Common myeloid progenitor, CD34-positive (primary cell): ENCODE data around the gene DLG3.
A peak's percentile ranks its signal among the peaks of the same experiment; 100 is the strongest.

Experiments used
- CTCF ChIA-PET: fragments of 350-600 bp; sonication (Branson Sonifier 250); formaldehyde crosslinking; loops from one replicate; lab custom pipeline; 2021; ENCODE audit warnings: antibody characterized with exemption; lab: Charles Lee
- POLR2A ChIA-PET: fragments of 350-600 bp; sonication (Branson Sonifier 250); formaldehyde crosslinking; loops from one replicate; lab custom pipeline; 2021; ENCODE audit warnings: antibody characterized with exemption; lab: Charles Lee
- DNase-seq, 3 donors: peaks; one replicate each; pipeline versions ENCODE4 v3.0.0 to v3.0.0-alpha.2; 2013
- H3K27ac ChIP-seq, 2 experiments: 1 replicate in 1 of 2; 2 replicates in 1 of 2; pipeline ENCODE4 v1.7.0; 2013; ENCODE audit warnings: inconsistent platforms in 2 of 2, low read length in 2 of 2, mild to moderate bottlenecking in 2 of 2, low read depth in 1 of 2, moderate library complexity in 1 of 2; ENCODE audit not compliant: severe bottlenecking in 2 of 2, insufficient read depth in 1 of 2, poor library complexity in 1 of 2
- H3K27me3 ChIP-seq, 5 experiments: replicated peaks in 2 of 5; 1 replicate in 3 of 5; 2 replicates in 2 of 5; pipeline versions ENCODE4 v1.6.1 to v1.7.0; 2013; ENCODE audit warnings: low read length in 4 of 5, mild to moderate bottlenecking in 2 of 5, moderate library complexity in 2 of 5, inconsistent platforms in 1 of 5; ENCODE audit not compliant: insufficient read depth in 5 of 5, control insufficient read depth in 4 of 5
- H3K36me3 ChIP-seq, 4 experiments: 1 replicate in 2 of 4; 2 replicates in 2 of 4; pipeline versions ENCODE4 v1.6.1 to v1.7.0; 2013; ENCODE audit warnings: low read length in 3 of 4, control low read depth in 1 of 4, mild to moderate bottlenecking in 1 of 4; ENCODE audit not compliant: control insufficient read depth in 4 of 4, insufficient read depth in 4 of 4
- H3K4me1 ChIP-seq, 4 experiments: 1 replicate in 3 of 4; 2 replicates in 1 of 4; pipeline versions ENCODE4 v1.6.1 to v1.7.1; 2013; ENCODE audit warnings: low read length in 3 of 4, mild to moderate bottlenecking in 3 of 4, control low read depth in 1 of 4, inconsistent platforms in 1 of 4, moderate library complexity in 1 of 4; ENCODE audit not compliant: control insufficient read depth in 4 of 4, insufficient read depth in 4 of 4; ENCODE audit errors: control extremely low read depth in 1 of 4
- H3K4me3 ChIP-seq, 7 experiments: 1 replicate in 4 of 7; 2 replicates in 3 of 7; pipeline versions ENCODE4 v1.5.1 to v1.7.0; 2013; ENCODE audit warnings: mild to moderate bottlenecking in 7 of 7, low read length in 6 of 7, moderate library complexity in 6 of 7, inconsistent platforms in 2 of 7, low read depth in 2 of 7, control low read depth in 1 of 7; ENCODE audit not compliant: insufficient read depth in 4 of 7, control insufficient read depth in 1 of 7; ENCODE audit errors: extremely low read depth in 1 of 7
- H3K9me3 ChIP-seq, 5 experiments: 1 replicate in 4 of 5; 2 replicates in 1 of 5; pipeline versions ENCODE4 v1.6.1 to v1.7.1; 2013; ENCODE audit warnings: low read length in 4 of 5, mild to moderate bottlenecking in 2 of 5, inconsistent platforms in 1 of 5, low read depth in 1 of 5, moderate library complexity in 1 of 5; ENCODE audit not compliant: control insufficient read depth in 4 of 5, insufficient read depth in 2 of 5; ENCODE audit errors: control extremely low read depth in 1 of 5
- WGBS: methylation state at CpG from one replicate; pipeline ENCODE4 v1.1.5; 2013; ENCODE audit not compliant: insufficient coverage; 5-methylcytosine and 5-hydroxymethylcytosine counted together

The DLG3 gene

GRCh38 chrX:70437011-70437410, 7.6 kb upstream of the DLG3 start:
- Histone ChIP-seq H3K27me3 (peaks cover 0 to 18% (median 5%) of the 10 kb centered on the region in 5 experiments), H3K27ac (no peak overlapping the region), H3K36me3 (no peaks in the 10 kb centered on the region), H3K9me3 (no peaks in the 10 kb centered on the region), H3K4me1 (peaks cover 0 to 26% (median 20%) of the 10 kb centered on the region in 4 experiments), H3K4me3 (no peak overlapping the region)
- CTCF ChIA-PET = interaction anchor here (1.5 to 2.1 kb wide), 2 partner anchors 18 to 117 kb away, joined by 3 to 8 read pairs; no protein-coding TSS in a partner anchor
- 57% methylated on average over 1 of the region's 2 CpGs for WGBS
- no peak for DNase-seq
- POLR2A ChIA-PET = no interaction called here

DNA sequence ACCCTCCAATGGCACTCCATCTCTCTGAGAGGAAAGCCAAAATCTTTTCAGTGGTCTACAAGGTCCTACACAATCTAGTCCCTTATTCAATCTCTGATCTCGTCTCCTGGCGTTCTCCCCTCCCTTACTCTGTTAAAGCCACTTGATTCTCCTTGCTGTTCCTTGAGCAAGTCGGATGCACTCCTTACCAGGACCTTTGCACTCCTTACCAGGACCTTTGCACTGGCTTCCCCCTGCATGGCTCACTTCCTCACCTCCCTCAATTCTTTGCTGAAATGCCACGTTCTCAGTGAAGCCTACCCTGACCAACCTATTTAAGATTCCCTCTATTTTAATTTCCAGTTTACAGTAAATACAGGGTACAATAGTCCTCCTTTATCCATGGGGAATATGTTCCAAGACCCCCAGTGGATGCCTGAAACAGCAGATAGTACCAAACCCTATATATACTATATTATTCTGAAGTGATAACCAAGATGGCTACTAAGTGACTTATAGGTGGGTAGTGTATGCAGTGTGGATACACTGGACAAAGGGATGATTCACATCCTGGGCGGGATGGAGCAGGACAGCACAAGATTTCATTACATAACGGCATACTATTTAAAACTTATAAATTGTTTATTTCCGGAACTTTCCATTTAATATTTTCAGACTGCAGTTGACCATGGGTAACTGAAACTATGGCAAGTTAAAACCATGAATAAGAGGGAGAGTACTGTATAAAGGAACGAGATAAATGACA, 6.5 kb upstream of the DLG3 start:
- H3K27ac ChIP-seq = no peak overlapping the region
- H3K36me3 ChIP-seq = no peaks in the 10 kb centered on the region
- no peaks in the 10 kb centered on the region for H3K9me3 ChIP-seq
- ChIA-PET POLR2A (no interaction called here), CTCF (interaction anchor here (1.5 kb wide), 1 partner anchor 116 kb away, joined by 3 read pairs; no protein-coding TSS in a partner anchor)
- no peak for DNase-seq
- peaks cover 0 to 26% (median 20%) of the 10 kb centered on the region in 4 experiments for H3K4me1 ChIP-seq
- H3K27me3 ChIP-seq = peaks cover 1 to 22% (median 5%) of the 10 kb centered on the region in 5 experiments
- 92% methylated on average over 4 of the region's 8 CpGs for WGBS
- no peak overlapping the region for H3K4me3 ChIP-seq

DNA sequence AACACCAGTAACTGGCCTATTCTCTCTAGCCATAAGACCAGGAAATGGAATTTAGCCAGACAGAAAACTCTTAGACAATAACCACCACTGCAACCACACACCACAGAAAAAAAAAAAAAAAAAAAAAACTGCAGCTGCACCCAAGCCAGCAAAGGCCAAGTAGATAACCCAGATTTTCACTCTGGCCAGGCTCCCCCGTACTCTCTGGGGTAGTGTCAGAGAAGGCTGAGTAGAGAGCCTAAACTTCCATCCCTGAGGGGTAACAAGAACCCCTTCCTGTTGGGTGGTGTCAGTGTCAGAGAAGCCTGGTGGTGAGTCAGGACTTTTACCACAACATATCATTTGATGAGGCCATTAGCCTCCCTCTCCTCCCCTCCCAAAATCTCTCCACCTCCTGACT, 5.6 kb upstream of the DLG3 start:
- H3K9me3 ChIP-seq = no peaks in the 10 kb centered on the region
- WGBS = 43% methylated on average over 1 of the region's 1 CpG
- H3K27ac ChIP-seq = no peak overlapping the region
- DNase-seq = peak in 2 of 3 donors; percentile 58 to 65
- CTCF ChIA-PET = no interaction called here
- peaks cover 0 to 25% (median 15%) of the 10 kb centered on the region in 4 experiments for H3K4me1 ChIP-seq
- H3K27me3 ChIP-seq = peaks cover 1 to 30% (median 5%) of the 10 kb centered on the region in 5 experiments
- POLR2A ChIA-PET = no interaction called here
- no peak overlapping the region for H3K4me3 ChIP-seq
- no peaks in the 10 kb centered on the region for H3K36me3 ChIP-seq

GRCh38 chrX:70442224-70442623, 2.4 kb upstream of the DLG3 start:
- WGBS = 78% methylated on average over 6 of the region's 6 CpGs
- CTCF ChIA-PET = interaction anchor here (0.9 to 1.1 kb wide), 3 partner anchors 8 to 111 kb away, joined by 4 to 5 read pairs (median 4); no protein-coding TSS in a partner anchor

GRCh38 chrX:70444946-70445656, 466 bp downstream of the DLG3 start:
- 41% methylated on average over 28 of the region's 61 CpGs for WGBS
- POLR2A ChIA-PET = no interaction called here
- peak overlapping the region in 3 of 7 experiments; percentile 24 to 45 (median 36) for H3K4me3 ChIP-seq

More at GRCh38 chrX:70442224-70442623, 2.4 kb upstream of the DLG3 start:
- POLR2A ChIA-PET = no interaction called here
- H3K4me3 ChIP-seq = no peak overlapping the region
- H3K27me3 ChIP-seq = peaks cover 1 to 53% (median 11%) of the 10 kb centered on the region in 5 experiments
- H3K27ac ChIP-seq = no peak overlapping the region
- H3K4me1 ChIP-seq = peaks cover 0 to 14% (median 7%) of the 10 kb centered on the region in 4 experiments
- DNase-seq = no peak
- H3K9me3 ChIP-seq = no peaks in the 10 kb centered on the region
- H3K36me3 ChIP-seq = no peaks in the 10 kb centered on the region

DNA sequence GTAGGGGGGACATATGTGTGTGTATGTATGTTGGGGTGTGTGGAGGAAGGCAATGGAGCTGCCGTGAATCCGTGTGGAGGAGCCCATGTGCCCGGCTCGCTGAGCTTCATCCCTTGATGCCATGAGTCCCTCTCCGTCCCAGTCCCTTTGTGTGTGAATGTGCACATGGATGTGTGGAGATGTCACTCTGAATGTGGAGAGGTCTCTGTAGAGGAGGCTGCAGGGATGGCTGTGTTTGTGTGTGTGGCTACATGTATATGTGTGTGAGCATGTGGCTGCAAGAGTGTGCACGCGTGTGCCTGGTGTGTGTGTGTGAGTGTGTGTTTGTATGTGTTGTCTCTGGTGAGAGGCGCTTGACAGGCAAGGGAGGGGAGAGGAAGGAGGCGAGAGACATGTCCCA, 1.3 kb downstream of the DLG3 start:
- no peak overlapping the region for H3K27ac ChIP-seq
- H3K9me3 ChIP-seq = no peaks in the 10 kb centered on the region
- ChIA-PET POLR2A (no interaction called here), CTCF (interaction anchor here (3.0 kb wide), 1 partner anchor 11 kb away, joined by 12 read pairs; no protein-coding TSS in a partner anchor)
- WGBS = 85% methylated on average over 7 of the region's 9 CpGs
- H3K4me3 ChIP-seq = no peak overlapping the region
- H3K27me3 ChIP-seq = peaks cover 1 to 57% (median 6%) of the 10 kb centered on the region in 5 experiments
- peaks cover 0 to 6% (median 1%) of the 10 kb centered on the region in 4 experiments for H3K4me1 ChIP-seq
- no peaks in the 10 kb centered on the region for H3K36me3 ChIP-seq
- DNase-seq = no peak

More at GRCh38 chrX:70444946-70445656, 466 bp downstream of the DLG3 start:
- Histone ChIP-seq H3K4me1 (peaks cover 0 to 6% (median 1%) of the 10 kb centered on the region in 4 experiments), H3K36me3 (no peaks in the 10 kb centered on the region), H3K9me3 (no peaks in the 10 kb centered on the region), H3K27ac (no peak overlapping the region), H3K27me3 (peaks cover 1 to 58% (median 11%) of the 10 kb centered on the region in 5 experiments)
- DNase-seq = no peak
- CTCF ChIA-PET = interaction anchor here (1.2 to 3.0 kb wide), 2 partner anchors 10 to 12 kb away, joined by 3 to 12 read pairs; no protein-coding TSS in a partner anchor
